ENCODE results near the gene ANO9. TPM values are rescaled to one million over a fixed set of nuclear protein-coding genes. Genes with fewer than 3 reads are reported as not detected.

The ANO9 gene
- total and polyA plus RNA-seq, 5 experiments from 2014 or later, result 4.8 to 78.6 (median 8.6) TPM

DNA sequence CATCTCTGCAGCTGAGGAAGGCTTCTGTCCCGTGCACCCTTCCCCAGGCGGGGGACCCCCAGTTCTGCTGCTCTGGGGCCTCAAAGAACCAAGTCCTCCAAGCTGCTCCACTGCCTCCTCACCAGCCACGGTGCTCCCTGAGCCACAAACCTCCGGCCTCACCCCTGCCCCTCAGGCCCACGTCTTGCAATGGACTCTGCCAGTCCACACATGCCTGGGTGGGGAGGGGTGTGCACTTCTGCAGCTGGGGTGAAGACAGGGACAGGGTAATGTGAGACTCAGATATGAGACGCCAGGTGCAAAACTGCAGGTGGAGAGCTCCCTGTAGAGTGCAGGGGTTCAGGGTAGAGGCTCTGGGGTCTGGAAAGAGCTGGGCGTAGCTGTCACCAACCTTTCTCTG is 5.1 kb upstream of the ANO9 start:
- Mint-ChIP-seq H3K4me1 (peaks cover 11 to 30% (median 24%) of the 10 kb centered on the region in 4 donors), H3K27ac (peak overlapping the region in 5 of 10 donors; percentile 13 to 67 (median 46)), H3K27me3 (no peaks in the 10 kb centered on the region), H3K36me3 (peaks cover 0 to 3% (median 0%) of the 10 kb centered on the region in 3 donors), H3K9me3 (no peaks in the 10 kb centered on the region), H3K4me3 (peak overlapping the region in 4 of 10 donors; percentile 14 to 42 (median 38))
- no peak for ATAC-seq
- no peak for DNase-seq
- POLR2A ChIA-PET, result interaction anchor here (0.5 to 7.8 kb wide), 6 partner anchors 32 to 108 kb away, joined by 3 to 144 read pairs (median 7); partner anchors contain the start of genes RNH1 and SIGIRR

DNA sequence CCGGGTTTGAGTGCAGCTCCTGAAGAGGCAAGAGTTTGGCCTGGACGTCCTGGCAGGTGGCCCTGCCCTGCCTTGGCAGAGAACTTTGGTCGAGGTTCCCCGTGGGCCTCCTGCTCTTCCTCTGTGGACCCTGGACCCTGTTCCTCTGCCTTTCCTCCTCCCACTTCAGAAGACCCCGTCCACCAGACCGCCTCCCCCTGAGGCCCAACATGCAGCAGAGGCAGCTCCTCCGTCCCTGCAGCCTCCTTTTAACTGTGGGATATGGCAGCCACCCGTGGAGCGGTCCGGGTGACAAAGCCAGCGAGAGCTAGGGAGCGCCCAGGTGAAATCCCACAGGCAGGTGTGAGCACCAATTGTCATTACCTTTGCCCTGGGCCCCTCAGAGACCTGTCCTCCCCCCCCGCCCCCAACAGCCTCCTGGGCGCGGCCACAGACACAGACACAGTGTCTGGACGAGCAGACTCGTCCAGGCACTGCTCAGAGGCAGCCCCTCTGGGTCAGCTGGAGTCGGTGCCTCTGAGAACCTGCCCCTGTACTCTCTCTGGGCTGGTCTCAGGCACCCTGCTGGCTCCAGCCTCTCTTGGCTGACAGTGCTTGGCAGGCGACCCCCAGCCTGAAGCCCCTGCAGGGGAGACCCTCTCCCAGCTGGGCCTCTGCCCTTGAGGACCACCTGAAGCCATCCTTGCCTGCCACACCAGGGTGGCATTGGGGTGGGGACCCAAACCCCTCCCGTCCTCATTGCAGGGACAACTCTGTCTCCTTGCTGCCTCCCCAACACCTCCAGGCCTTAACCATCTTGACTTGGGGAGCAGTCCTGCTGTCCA is 4.2 kb upstream of the ANO9 start:
- POLR2A ChIA-PET, result interaction anchor here (0.6 to 7.8 kb wide), 4 partner anchors 31 to 129 kb away, joined by 3 to 144 read pairs (median 77); partner anchors contain the start of gene SIGIRR
- peak overlapping the region in 7 of 10 donors; percentile 13 to 67 (median 32) for H3K27ac Mint-ChIP-seq
- no peaks in the 10 kb centered on the region for H3K36me3 Mint-ChIP-seq
- H3K9me3 Mint-ChIP-seq, result no peaks in the 10 kb centered on the region
- ATAC-seq (no peak), DNase-seq (no peak)
- H3K4me3 Mint-ChIP-seq, result peak overlapping the region in 2 of 10 donors; percentile 36 to 39
- no peaks in the 10 kb centered on the region for H3K27me3 Mint-ChIP-seq
- peaks cover 8 to 25% (median 19%) of the 10 kb centered on the region in 4 donors for H3K4me1 Mint-ChIP-seq

DNA sequence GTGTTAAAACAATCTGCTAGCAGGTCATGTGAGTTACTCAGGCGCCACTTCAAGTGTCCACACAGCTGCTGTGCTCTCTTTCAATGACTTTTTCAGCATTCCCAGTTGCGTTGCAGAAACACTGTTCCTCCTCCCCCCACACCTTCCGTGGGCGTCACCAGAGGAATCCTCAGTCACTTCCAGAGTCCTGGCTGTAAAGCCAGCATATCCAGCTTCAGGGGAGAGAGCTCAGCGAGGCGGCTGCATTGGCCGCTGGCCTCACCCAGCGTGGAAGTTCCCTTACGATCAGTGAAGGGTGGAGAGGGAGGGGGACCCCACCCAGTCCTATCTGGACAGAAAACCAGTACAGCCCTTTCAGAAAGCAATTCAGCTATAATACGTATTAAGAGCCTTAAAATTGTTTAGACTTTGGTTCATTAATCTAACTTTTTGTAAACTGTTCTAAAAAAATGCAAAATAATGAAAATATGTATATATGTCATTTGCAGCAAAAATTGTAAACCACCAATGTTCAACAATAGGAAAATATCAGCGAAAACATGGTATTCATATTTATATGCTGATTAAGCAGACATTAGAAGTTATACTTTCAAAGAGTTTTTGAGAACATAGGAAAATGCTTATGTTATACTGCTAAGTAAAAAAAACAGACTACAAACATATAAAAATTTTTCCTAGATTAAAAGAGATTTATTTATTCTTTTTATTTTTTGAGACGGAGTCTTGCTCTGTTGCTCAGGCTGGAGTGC is 2.8 kb upstream of the ANO9 start:
- DNase-seq (peak in 1 of 10 donors; percentile 53), ATAC-seq (no peak)
- H3K4me1 Mint-ChIP-seq, result peaks cover 8 to 31% (median 27%) of the 10 kb centered on the region in 4 donors
- H3K4me3 Mint-ChIP-seq, result peak overlapping the region in 1 of 10 donors; percentile 26
- no peaks in the 10 kb centered on the region for H3K27me3 Mint-ChIP-seq
- H3K36me3 Mint-ChIP-seq, result no peaks in the 10 kb centered on the region
- POLR2A ChIA-PET, result interaction anchor here (0.7 to 7.8 kb wide), 3 partner anchors 30 to 38 kb away, joined by 3 to 144 read pairs (median 19); partner anchors contain the start of gene SIGIRR
- peak overlapping the region in 1 of 10 donors; percentile 11 for H3K27ac Mint-ChIP-seq
- no peaks in the 10 kb centered on the region for H3K9me3 Mint-ChIP-seq

- no peaks in the 10 kb centered on the region for H3K9me3 Mint-ChIP-seq
- H3K4me1 Mint-ChIP-seq, result peaks cover 6 to 31% (median 28%) of the 10 kb centered on the region in 4 donors
- no peak for ATAC-seq
- H3K36me3 Mint-ChIP-seq, result no peaks in the 10 kb centered on the region
- POLR2A ChIA-PET, result interaction anchor here (0.7 to 5.5 kb wide), 3 partner anchors 27 to 37 kb away, joined by 3 to 52 read pairs (median 19); partner anchors contain the start of gene SIGIRR
- peak overlapping the region in 1 of 10 donors; percentile 44 for H3K4me3 Mint-ChIP-seq
- no peak for DNase-seq
- peak overlapping the region in 3 of 10 donors; percentile 1 to 18 (median 2) for H3K27ac Mint-ChIP-seq
- H3K27me3 Mint-ChIP-seq, result no peaks in the 10 kb centered on the region
These were observed 1.9 kb upstream of the ANO9 start for GRCh38 chr11:443542-444199.

DNA sequence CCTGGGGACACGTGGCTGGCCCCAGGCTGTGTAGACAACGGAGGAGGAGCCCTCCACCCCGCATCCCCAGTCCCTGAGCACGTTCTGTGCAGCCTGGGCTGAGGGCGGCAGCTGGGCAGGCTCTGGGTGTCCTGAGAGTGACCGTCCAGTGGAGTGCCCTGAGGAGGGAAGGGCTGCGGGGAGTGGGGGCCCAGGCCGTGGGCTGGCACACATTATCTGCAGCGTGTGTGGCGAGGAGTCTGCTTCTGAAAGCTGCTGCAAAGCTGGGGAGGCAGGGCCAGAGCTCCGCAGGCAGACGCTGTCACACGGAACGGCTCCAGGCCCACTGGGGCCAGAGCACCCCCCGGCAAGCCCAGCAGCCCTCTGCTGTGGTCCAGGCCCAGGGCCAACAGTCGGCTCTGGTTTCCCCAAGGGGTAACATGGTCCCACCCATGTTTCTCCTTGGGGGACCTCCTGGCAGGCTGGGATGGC is 835 bp upstream of the ANO9 start:
- POLR2A ChIA-PET, result interaction anchor here (3.5 to 5.5 kb wide), 2 partner anchors 26 to 36 kb away, joined by 19 to 52 read pairs; partner anchors contain the start of gene SIGIRR
- no peaks in the 10 kb centered on the region for H3K36me3 Mint-ChIP-seq
- peak overlapping the region in 2 of 10 donors; percentile 45 for H3K4me3 Mint-ChIP-seq
- H3K4me1 Mint-ChIP-seq, result peaks cover 4 to 29% (median 22%) of the 10 kb centered on the region in 4 donors
- peak overlapping the region in 1 of 10 donors; percentile 70 for H3K27ac Mint-ChIP-seq
- H3K9me3 Mint-ChIP-seq, result no peaks in the 10 kb centered on the region
- peak in 1 of 10 donors; percentile 56 for DNase-seq
- no peak for ATAC-seq
- H3K27me3 Mint-ChIP-seq, result no peaks in the 10 kb centered on the region

GRCh38 chr11:441043-441417 is 781 bp downstream of the ANO9 start:
- Mint-ChIP-seq H3K9me3 (no peaks in the 10 kb centered on the region), H3K4me3 (peak overlapping the region; percentile 43 to 84 (median 72)), H3K4me1 (peaks cover 11 to 37% (median 27%) of the 10 kb centered on the region in 4 donors), H3K27me3 (no peaks in the 10 kb centered on the region), H3K36me3 (no peaks in the 10 kb centered on the region), H3K27ac (peak overlapping the region in 5 of 10 donors; percentile 41 to 63 (median 61))
- DNase-seq, result peak in 1 of 10 donors; percentile 49
- POLR2A ChIA-PET, result interaction anchor here (1.1 to 5.5 kb wide), 6 partner anchors 9 to 234 kb away, joined by 3 to 52 read pairs (median 4); partner anchors contain the start of genes BET1L, PTDSS2 and SIGIRR
- no peak for ATAC-seq

DNA sequence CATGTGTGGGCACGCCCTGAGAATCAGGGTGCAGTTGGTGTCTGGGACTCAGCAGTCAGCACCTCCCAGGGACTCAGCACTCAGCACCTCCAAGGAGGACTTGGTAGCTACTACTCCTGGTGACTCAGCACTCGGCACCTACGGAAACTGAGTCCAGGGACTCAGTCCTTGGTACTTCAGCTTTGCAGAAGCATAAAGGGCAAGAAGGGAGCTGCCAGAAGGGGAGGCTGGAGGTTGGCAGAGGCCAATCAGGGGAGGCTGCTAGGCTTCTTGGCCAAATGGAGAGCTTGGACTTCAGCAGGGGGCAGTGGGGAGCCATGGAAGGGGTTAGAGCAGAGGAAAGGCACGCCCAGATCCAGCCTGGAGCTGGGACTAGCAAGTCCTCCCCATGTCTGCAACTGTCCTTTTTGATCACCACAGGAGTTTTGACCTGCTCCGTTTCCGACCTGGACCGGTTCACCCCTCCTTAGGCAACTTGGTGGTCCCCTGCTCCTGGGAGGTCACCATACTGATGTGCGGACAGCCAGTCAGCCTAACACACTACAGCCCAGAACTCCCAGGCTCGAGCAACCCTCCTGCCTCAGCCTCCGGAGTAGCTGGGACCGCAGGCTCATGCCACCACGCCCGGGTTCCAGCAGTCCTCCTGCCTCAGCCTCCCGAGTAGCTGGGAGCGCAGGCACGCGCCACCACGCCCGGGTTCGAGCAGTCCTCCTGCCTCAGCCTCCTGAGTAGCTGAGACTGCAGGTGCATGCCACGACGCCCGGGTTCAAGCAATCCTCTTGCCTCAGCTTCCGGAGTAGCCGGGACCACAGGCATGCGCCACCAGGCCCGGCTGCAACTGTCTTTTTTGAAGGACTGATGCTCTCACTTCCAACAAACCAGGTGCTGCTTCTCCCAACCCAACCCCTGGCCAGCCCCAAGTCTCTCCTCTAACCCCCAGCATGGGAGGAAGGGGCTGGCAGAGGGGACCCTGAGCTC is 1.5 kb downstream of the ANO9 start:
- Mint-ChIP-seq H3K27me3 (no peaks in the 10 kb centered on the region), H3K9me3 (no peaks in the 10 kb centered on the region), H3K4me1 (peaks cover 11 to 37% (median 27%) of the 10 kb centered on the region in 4 donors), H3K27ac (peak overlapping the region in 6 of 10 donors; percentile 36 to 76 (median 54)), H3K4me3 (peak overlapping the region in 9 of 10 donors; percentile 43 to 84 (median 72)), H3K36me3 (no peaks in the 10 kb centered on the region)
- POLR2A ChIA-PET, result interaction anchor here (0.6 to 5.5 kb wide), 6 partner anchors 9 to 233 kb away, joined by 3 to 52 read pairs (median 4); partner anchors contain the start of genes BET1L, PTDSS2 and SIGIRR
- DNase-seq, result peak in 1 of 10 donors; percentile 3
- no peak for ATAC-seq

DNA sequence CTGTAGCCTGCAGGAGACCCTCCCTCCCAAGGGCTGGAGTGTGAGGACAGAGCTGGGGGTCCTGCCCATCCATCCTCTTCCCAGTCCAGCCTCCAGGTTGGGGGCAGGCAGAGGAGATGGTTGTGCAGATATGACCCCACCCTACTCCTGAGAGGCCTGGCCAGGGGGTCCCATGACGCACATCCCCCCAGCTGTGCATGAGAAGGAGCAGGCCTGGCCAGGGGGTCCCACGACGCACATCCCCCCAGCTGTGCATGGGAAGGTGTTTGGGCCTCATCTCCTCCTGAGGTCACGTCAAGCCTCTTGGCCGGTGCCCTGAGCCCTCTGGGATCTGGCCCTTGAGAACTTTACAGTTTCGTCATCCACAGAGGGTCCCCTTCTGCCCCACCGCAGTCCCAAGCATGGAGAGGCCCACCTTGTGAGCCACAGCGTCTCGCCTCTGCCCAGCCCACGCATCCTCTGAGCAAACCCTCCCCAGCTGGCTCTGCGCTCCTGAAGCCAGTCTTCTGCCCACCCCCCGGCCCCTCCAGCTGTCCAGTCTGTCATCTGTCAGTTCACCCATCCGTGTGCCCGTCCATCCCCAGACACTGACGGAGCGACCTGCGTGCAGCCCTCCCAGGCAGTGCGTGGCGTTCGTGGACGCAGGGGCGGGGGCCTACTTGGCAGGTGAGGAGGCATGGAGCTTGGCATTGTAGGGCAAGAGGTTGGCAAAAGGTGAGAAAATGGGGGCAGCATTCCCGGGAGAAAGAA is 2.3 kb downstream of the ANO9 start:
- peaks cover 11 to 40% (median 27%) of the 10 kb centered on the region in 4 donors for H3K4me1 Mint-ChIP-seq
- H3K9me3 Mint-ChIP-seq, result no peaks in the 10 kb centered on the region
- H3K4me3 Mint-ChIP-seq, result peak overlapping the region in 6 of 10 donors; percentile 34 to 52 (median 42)
- ATAC-seq, result no peak
- DNase-seq, result peak in 1 of 10 donors; percentile 4
- H3K27me3 Mint-ChIP-seq, result no peaks in the 10 kb centered on the region
- no peaks in the 10 kb centered on the region for H3K36me3 Mint-ChIP-seq
- POLR2A ChIA-PET, result interaction anchor here (0.9 to 5.5 kb wide), 3 partner anchors 13 to 33 kb away, joined by 3 to 52 read pairs (median 3); partner anchors contain the start of gene SIGIRR
- H3K27ac Mint-ChIP-seq, result peak overlapping the region in 5 of 10 donors; percentile 6 to 76 (median 27)

DNA sequence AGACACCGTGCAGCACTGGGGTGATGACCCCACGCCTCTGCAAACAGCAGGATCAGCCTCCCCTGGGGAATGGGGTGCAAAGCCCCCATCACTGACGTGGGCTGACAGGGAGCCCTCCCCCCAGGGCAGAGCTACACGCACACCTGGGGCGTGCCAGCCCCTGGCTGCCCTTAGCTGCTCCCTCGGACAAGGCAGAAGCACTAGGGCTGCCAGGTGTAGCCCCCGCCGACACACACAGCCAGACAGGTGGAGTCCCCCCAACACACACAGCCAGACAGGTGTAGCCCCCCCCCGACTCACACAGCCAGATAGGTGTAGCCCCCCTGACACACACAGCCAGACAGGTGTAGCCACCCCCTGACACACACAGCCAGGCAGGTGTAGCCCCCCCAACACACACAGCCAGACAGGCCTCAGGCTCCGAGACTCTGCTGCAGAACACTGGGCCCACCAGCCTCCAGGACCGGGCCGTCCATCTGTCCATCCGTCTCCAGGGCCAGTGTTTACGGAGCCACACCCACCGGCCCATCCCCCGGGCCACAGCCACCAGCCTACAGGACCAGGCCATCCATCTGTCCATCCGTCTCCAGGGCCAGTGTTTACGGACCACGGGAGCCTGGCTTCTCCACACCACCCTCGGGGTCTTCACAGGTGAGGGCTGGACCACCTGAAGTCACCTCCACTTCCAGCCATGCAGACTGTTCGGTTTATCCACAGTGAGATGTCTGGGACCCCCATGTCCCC is 3.5 kb downstream of the ANO9 start:
- Mint-ChIP-seq H3K36me3 (no peaks in the 10 kb centered on the region), H3K9me3 (no peaks in the 10 kb centered on the region), H3K27ac (no peak overlapping the region), H3K27me3 (no peaks in the 10 kb centered on the region), H3K4me3 (no peak overlapping the region), H3K4me1 (peaks cover 11 to 40% (median 27%) of the 10 kb centered on the region in 4 donors)
- ATAC-seq (no peak), DNase-seq (peak in 2 of 10 donors; percentile 3 to 52)
- POLR2A ChIA-PET, result interaction anchor here (1.4 to 5.5 kb wide), 2 partner anchors 22 kb away, joined by 5 to 52 read pairs; partner anchors contain the start of gene SIGIRR
